GM18526 (cell line): Measurements from ENCODE around the gene OXT.

Experiments
- POLR2A ChIP-seq: IDR thresholded peaks from 3 replicates; pipeline ENCODE4 v1.6.1; 2011; ENCODE audit not compliant: insufficient read length; ENCODE audit errors: extremely low read depth

OXT gene

DNA sequence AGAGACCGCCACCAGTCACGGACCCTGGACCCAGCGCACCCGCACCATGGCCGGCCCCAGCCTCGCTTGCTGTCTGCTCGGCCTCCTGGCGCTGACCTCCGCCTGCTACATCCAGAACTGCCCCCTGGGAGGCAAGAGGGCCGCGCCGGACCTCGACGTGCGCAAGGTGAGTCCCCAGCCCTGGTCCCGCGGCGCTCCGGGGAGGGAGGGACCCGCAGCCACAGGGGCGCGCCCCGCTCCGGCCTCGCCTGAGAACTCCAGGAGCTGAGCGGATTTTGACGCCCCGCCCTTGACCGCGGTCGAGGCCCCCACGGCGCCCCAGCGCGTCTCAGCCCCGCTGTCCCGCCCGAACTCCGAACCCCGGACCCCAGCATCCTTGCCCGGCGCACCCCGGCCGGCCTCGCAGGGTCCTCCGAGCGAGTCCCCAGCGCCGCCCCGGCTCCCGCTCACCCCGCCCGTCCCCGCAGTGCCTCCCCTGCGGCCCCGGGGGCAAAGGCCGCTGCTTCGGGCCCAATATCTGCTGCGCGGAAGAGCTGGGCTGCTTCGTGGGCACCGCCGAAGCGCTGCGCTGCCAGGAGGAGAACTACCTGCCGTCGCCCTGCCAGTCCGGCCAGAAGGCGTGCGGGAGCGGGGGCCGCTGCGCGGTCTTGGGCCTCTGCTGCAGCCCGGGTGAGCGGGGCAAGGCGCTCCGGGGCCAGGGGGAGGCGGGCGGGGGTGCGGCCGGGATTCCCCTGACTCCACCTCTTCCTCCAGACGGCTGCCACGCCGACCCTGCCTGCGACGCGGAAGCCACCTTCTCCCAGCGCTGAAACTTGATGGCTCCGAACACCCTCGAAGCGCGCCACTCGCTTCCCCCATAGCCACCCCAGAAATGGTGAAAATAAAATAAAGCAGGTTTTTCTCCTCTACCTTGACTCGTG is at the start of gene OXT:
Gene OXT (plus strand): TSS at position 11 of the 920 bp plus-strand sequence. CDS start 36 bp downstream, at position 47.
- TF ChIP-seq POLR2A, result no peak

- no peak for TF ChIP-seq POLR2A
Measured at GRCh38 chr20:3021777-3022176, 49.6 kb upstream of the OXT start.

- TF ChIP-seq POLR2A, result no peak
Measured at GRCh38 chr20:3027987-3028386, 43.4 kb upstream of the OXT start.

- TF ChIP-seq POLR2A, result no peak
Measured at GRCh38 chr20:3031524-3032147, 39.8 kb upstream of the OXT start.

GRCh38 chr20:3032624-3033023 is 38.8 kb upstream of the OXT start:
- TF ChIP-seq POLR2A, result no peak

- TF ChIP-seq POLR2A, result no peak
Measured at GRCh38 chr20:3037654-3038053, 33.8 kb upstream of the OXT start.

- TF ChIP-seq POLR2A, result no peak
Measured at GRCh38 chr20:3038454-3038853, 33.0 kb upstream of the OXT start.

GRCh38 chr20:3039426-3039825 is 32.0 kb upstream of the OXT start:
- no peak for TF ChIP-seq POLR2A

DNA sequence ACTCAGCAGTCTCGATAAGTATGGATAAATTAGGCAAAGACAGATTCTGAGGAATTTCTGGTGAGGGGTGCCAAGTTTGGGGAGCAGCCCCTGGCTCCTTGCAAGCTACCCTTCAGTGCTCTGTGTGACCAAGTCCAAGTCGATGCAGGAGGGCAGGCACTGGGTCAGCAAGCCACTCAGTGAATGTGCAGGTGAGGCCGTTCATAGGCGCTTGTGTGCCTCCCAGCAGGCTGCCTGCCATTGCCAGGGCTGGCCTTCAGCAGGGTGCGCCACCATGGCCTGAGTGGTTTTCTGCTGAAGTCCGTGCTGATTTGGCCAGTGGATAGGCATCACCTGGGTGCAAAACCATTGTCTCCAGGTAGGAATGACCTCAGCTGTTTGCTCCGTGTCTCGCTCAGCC is 31.3 kb upstream of the OXT start:
- TF ChIP-seq POLR2A, result no peak

DNA sequence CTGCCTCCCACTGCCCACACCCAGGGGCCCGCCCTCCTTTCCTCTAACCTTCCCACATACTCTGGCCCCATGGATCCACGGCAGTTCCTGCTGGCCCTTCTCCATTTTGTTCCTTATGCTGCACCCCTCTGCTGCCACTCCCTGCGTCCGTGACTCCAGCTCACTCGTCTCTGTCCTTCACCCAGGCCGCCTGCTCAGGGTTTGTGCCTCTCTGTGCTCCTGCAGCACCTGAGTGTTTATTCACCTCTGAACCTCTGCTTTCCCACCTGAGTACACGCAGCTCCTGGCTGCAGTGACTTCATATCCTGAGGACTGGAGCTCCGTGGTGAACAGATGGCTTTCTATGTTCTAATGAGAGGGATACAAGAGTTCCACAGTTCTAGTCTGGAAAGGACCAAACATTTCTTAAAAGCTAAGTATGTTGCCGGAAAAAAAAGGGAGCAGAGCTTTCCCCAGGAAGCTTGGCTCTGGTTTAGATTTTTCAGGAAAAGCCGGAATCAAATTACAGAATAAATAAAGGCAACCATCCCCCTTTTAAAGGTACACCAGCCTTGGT is 29.5 kb upstream of the OXT start:
- no peak for TF ChIP-seq POLR2A

- TF ChIP-seq POLR2A, result no peak
Measured at GRCh38 chr20:3042625-3043024, 28.8 kb upstream of the OXT start.

DNA sequence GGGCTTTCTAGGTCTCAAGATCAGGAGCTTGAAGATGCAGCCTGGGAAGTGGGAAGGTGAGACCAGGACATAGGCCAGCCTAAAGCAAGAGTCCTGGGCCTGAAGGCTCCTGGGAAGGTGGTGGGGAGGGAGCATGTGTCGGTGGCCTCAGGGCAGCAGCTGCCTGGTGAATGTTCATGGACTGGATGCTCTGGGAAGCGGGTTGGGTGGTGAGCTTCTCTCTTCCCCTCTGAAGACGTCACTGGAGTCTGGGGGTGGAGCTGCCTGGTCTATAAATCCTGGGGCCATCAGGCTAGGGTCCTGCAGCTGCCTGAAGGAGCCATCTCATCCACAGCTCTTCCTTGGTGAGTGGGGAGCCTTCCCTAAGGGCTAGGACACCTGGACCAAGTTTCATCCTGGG is 28.1 kb upstream of the OXT start, which contains the start of gene GNRH2:
Gene GNRH2 (plus strand): TSS at position 301 of the 400 bp plus-strand sequence. CDS start 793 bp downstream, outside the sequence.
- TF ChIP-seq POLR2A, result no peak

- no peak for TF ChIP-seq POLR2A
Measured at GRCh38 chr20:3044336-3044965, 27.0 kb upstream of the OXT start.

DNA sequence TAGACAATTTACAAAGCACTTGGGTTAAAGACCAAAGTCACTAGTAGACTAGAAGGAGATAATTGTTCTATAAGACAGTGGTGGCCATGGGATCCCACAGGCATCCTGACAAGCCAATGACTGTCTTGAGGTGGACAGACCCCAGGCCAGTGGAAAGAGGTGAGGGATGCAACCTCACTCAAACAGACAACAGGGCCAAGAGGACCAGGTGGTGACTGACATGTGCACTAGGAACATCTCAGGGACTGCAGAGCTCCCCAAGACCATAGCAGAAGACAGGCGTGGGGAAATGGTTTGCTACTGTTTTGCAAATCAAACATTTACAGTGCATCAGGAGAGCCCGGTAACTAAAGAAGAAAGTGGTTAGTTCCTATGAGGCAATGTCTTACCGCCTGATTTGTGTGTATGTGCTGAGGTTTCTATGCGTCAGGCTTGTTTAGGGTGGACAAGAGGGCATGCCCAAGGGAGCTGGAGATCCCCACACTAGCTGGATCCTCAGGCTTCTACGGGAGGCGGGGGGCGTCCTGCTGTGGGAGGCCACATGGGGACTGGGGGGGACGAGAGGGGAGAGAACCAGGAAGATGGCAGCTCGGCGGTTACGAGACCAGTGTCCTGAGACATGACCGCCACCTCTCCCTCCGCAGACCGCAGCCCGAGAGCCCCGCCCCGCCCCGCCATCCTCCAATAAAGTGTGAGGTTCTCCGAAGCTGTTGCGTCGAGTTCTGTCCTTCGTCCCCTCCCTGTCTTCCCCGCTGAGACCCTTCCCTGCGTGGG is 26.2 kb upstream of the OXT start:
- no peak for TF ChIP-seq POLR2A
